H9 (cell line): Measurements from ENCODE around the gene MUC7. TPM values are rescaled to one million over a fixed set of nuclear protein-coding genes. Genes with fewer than 3 reads are reported as not detected.

Experiments
- DNase-seq: peaks from one replicate; pipeline ENCODE4 v3.0.0-alpha.2; 2017
- H2AFZ ChIP-seq: one replicate; pipeline ENCODE4 v1.6.1; 2013; ENCODE audit warnings: mild to moderate bottlenecking, low read length, control low read depth, moderate library complexity
- H2AK5ac ChIP-seq: 2 replicates; pipeline ENCODE4 v1.6.1; 2013; ENCODE audit warnings: low read length, control low read depth, mixed read lengths; ENCODE audit not compliant: insufficient read length
- H2BK120ac ChIP-seq: one replicate; pipeline ENCODE4 v1.6.1; 2013; ENCODE audit warnings: low read depth, mild to moderate bottlenecking, low read length, control low read depth, inconsistent platforms; ENCODE audit not compliant: poor library complexity, severe bottlenecking
- H2BK12ac ChIP-seq: 2 replicates; pipeline ENCODE4 v1.6.1; 2013; ENCODE audit warnings: low read length, control low read depth, mixed read lengths, low read depth; ENCODE audit not compliant: insufficient read length
- H2BK15ac ChIP-seq: 2 replicates; pipeline ENCODE4 v1.6.1; 2013; ENCODE audit warnings: low read depth, low read length, control low read depth
- H2BK20ac ChIP-seq: one replicate; pipeline ENCODE4 v1.6.1; 2013; ENCODE audit warnings: low read depth, mild to moderate bottlenecking, low read length, control low read depth, inconsistent platforms; ENCODE audit not compliant: poor library complexity, severe bottlenecking
- H2BK5ac ChIP-seq: 2 replicates; pipeline ENCODE4 v1.6.1; 2013; ENCODE audit warnings: low read length, control low read depth, mixed read lengths; ENCODE audit not compliant: insufficient read length
- H3K14ac ChIP-seq: 2 replicates; pipeline ENCODE4 v1.6.1; 2013; ENCODE audit warnings: low read length, control low read depth; ENCODE audit not compliant: insufficient read depth
- H3K18ac ChIP-seq: 2 replicates; pipeline ENCODE4 v1.6.1; 2013; ENCODE audit warnings: low read depth, mild to moderate bottlenecking, mixed read lengths, low read length, control low read depth; ENCODE audit not compliant: insufficient read length
- H3K23ac ChIP-seq: 2 replicates; pipeline ENCODE4 v1.6.1; 2013; ENCODE audit warnings: low read length, control low read depth, mixed read lengths, low read depth; ENCODE audit not compliant: insufficient read length
- H3K23me2 ChIP-seq: 2 replicates; pipeline ENCODE4 v1.6.1; 2013; ENCODE audit warnings: low read depth, mild to moderate bottlenecking, mixed read lengths, low read length, control low read depth; ENCODE audit not compliant: insufficient read length, poor library complexity, severe bottlenecking
- H3K27ac ChIP-seq: 2 replicates; pipeline ENCODE4 v1.5.1; 2013; ENCODE audit warnings: low read length, control low read depth, mixed read lengths, low read depth; ENCODE audit not compliant: insufficient read length
- H3K27me3 ChIP-seq: 2 replicates; pipeline ENCODE4 v1.6.1; 2013; ENCODE audit warnings: low read length, control low read depth, inconsistent platforms; ENCODE audit not compliant: insufficient read depth
- H3K4ac ChIP-seq: 2 replicates; pipeline ENCODE4 v1.6.1; 2013; ENCODE audit warnings: low read depth, mild to moderate bottlenecking, control low read depth, inconsistent platforms, low read length, moderate library complexity
- H3K4me1 ChIP-seq: 2 replicates; pipeline ENCODE4 v1.6.1; 2013; ENCODE audit warnings: low read length, control low read depth, inconsistent platforms; ENCODE audit not compliant: insufficient read depth
- H3K4me2 ChIP-seq: 2 replicates; pipeline ENCODE4 v1.6.1; 2013; ENCODE audit warnings: low read length, control low read depth, mixed read lengths; ENCODE audit not compliant: insufficient read length, insufficient read depth
- H3K56ac ChIP-seq: 2 replicates; pipeline ENCODE4 v1.6.1; 2013; ENCODE audit warnings: low read depth, mild to moderate bottlenecking, mixed read lengths, low read length, control low read depth; ENCODE audit not compliant: insufficient read length
- H3K79me1 ChIP-seq: 2 replicates; pipeline ENCODE4 v1.6.1; 2013; ENCODE audit warnings: low read depth, mild to moderate bottlenecking, moderate library complexity, low read length, control low read depth, inconsistent platforms; ENCODE audit not compliant: insufficient read depth, poor library complexity, severe bottlenecking
- H3K79me2 ChIP-seq: 2 replicates; pipeline ENCODE4 v1.6.1; 2013; ENCODE audit warnings: low read length, control low read depth, inconsistent platforms; ENCODE audit not compliant: insufficient read depth
- H3K9ac ChIP-seq: 2 replicates; pipeline ENCODE4 v1.6.1; 2013; ENCODE audit warnings: low read length, control low read depth, mixed read lengths; ENCODE audit not compliant: insufficient read length; ENCODE audit errors: extremely low read depth
- H3K9me3 ChIP-seq: one replicate; pipeline ENCODE4 v1.6.1; 2013; ENCODE audit warnings: low read depth, low read length, inconsistent platforms; ENCODE audit not compliant: control insufficient read depth
- H3T11ph ChIP-seq: one replicate; pipeline ENCODE4 v1.6.1; 2013; ENCODE audit warnings: mild to moderate bottlenecking, low read length, control low read depth, inconsistent platforms
- H4K20me1 ChIP-seq: one replicate; pipeline ENCODE4 v1.6.1; 2013; ENCODE audit not compliant: control insufficient read depth, insufficient read length, insufficient read depth
- H4K5ac ChIP-seq: 2 replicates; pipeline ENCODE4 v1.6.1; 2013; ENCODE audit warnings: low read depth, mild to moderate bottlenecking, mixed read lengths, low read length, control low read depth; ENCODE audit not compliant: insufficient read length
- H4K8ac ChIP-seq: replicated peaks from 2 replicates; pipeline ENCODE4 v1.6.1; 2013; ENCODE audit warnings: low read length, control low read depth, mixed read lengths, low read depth; ENCODE audit not compliant: insufficient read length
- H4K91ac ChIP-seq: 2 replicates; pipeline ENCODE4 v1.6.1; 2013; ENCODE audit warnings: low read depth, mild to moderate bottlenecking, moderate library complexity, mixed read lengths, low read length, control low read depth; ENCODE audit not compliant: insufficient read length
- H3K27ac Mint-ChIP-seq, 3 experiments: 2 replicates in 2 of 3; 3 replicates in 1 of 3; pipeline ENCODE4 v1.8.0; 2020 to 2021; ENCODE audit warnings: mixed read lengths in 3 of 3, mild to moderate bottlenecking in 1 of 3, moderate library complexity in 1 of 3
- H3K27me3 Mint-ChIP-seq: 2 replicates; pipeline ENCODE4 v1.8.0; 2021; ENCODE audit warnings: low read depth, mild to moderate bottlenecking, moderate library complexity, mixed read lengths
- H3K36me3 Mint-ChIP-seq, 3 experiments: 2 replicates in 2 of 3; 3 replicates in 1 of 3; pipeline ENCODE4 v1.8.0; 2020 to 2021; ENCODE audit warnings: low read depth in 3 of 3, mixed read lengths in 3 of 3; ENCODE audit not compliant: insufficient read depth in 1 of 3
- H3K4me1 Mint-ChIP-seq, 2 experiments: 2 replicates each; pipeline ENCODE4 v1.8.0; 2020; ENCODE audit warnings: mixed read lengths in 2 of 2
- H3K4me3 Mint-ChIP-seq, 2 experiments: 2 replicates in 1 of 2; 3 replicates in 1 of 2; pipeline ENCODE4 v1.8.0; 2020 to 2021; ENCODE audit warnings: mild to moderate bottlenecking in 2 of 2, mixed read lengths in 2 of 2, moderate library complexity in 1 of 2
- H3K9me3 Mint-ChIP-seq, 2 experiments: 2 replicates in 1 of 2; 3 replicates in 1 of 2; pipeline ENCODE4 v1.8.0; 2020; ENCODE audit warnings: mild to moderate bottlenecking in 2 of 2, mixed read lengths in 2 of 2, moderate library complexity in 1 of 2
- WGBS: extraction: QIAGEN DNeasy Blood & Tissue Kit; methylation state at CpG from one replicate; pipeline ENCODE4 v1.1.7; 2013; ENCODE audit warnings: missing lambda C conversion rate, low lambda C conversion rate, mixed read lengths; ENCODE audit not compliant: insufficient read length; ENCODE audit errors: extremely low coverage; 5-methylcytosine and 5-hydroxymethylcytosine counted together
- total RNA-seq: library from RNA; stranded (reverse); gene quantifications from 2 replicates; pipeline ENCODE4 v1.2.1, GENCODE V29; 2021
- TF ChIP-seq, protein P1 (sequence below): fragments of 200-600 bp; sonication (generic); conservative IDR thresholded peaks from 3 replicates; pipeline ENCODE4 v1.8.0; 2021; ENCODE audit warnings: antibody characterized with exemption, mild to moderate bottlenecking

Gene MUC7
- total RNA-seq, 1 experiment from 2014 or later, result not detected

DNA sequence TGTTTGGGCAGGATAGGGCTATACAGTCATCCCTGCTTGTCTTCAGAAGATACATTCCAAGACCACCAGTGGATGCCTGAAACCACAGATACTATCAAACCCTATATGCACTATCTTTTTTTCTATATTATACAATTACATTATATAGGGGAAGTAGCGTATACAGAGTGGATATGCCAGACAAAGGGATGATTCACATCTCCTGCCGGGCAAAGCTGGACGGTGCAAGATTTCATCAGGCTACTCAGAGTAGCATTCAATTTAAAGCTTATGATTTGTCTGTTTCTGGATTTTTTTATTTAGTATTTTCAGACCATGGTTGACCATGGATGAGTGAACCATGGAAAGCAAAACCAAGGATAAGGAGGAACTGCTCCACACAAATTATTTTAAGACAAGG lies 39.4 kb downstream of the MUC7 start:
- no peak overlapping the region for H2AFZ ChIP-seq
- Mint-ChIP-seq H3K27ac (no peak overlapping the region), H3K4me3 (no peak overlapping the region), H3K9me3 (no peaks in the 10 kb centered on the region), H3K36me3 (no peaks in the 10 kb centered on the region), H3K27me3 (no peaks in the 10 kb centered on the region; the same call in none of the 2 replicates), H3K4me1 (no peaks in the 10 kb centered on the region)
- no peak overlapping the region for H2AK5ac ChIP-seq
- no peaks in the 10 kb centered on the region for H3K9me3 ChIP-seq
- no peak for DNase-seq
- no peak overlapping the region for H3K18ac ChIP-seq
- no peak overlapping the region for H2BK5ac ChIP-seq
- H3K4me2 ChIP-seq, result no peak overlapping the region
- H4K91ac ChIP-seq, result no peak overlapping the region
- H3K23me2 ChIP-seq, result no peaks in the 10 kb centered on the region
- H4K8ac ChIP-seq, result no peak overlapping the region
- no peak overlapping the region for H3K56ac ChIP-seq
- no peak overlapping the region for H3K4ac ChIP-seq
- H3K79me2 ChIP-seq, result no peaks in the 10 kb centered on the region
- no peak overlapping the region for H2BK120ac ChIP-seq
- no peak overlapping the region for H3K9ac ChIP-seq
- no peaks in the 10 kb centered on the region for H3K79me1 ChIP-seq
- H3K14ac ChIP-seq, result no peak overlapping the region
- H2BK20ac ChIP-seq, result no peak overlapping the region
- H3K27ac ChIP-seq, result no peak overlapping the region
- no peak overlapping the region for H3K23ac ChIP-seq
- TF ChIP-seq, protein P1, sequence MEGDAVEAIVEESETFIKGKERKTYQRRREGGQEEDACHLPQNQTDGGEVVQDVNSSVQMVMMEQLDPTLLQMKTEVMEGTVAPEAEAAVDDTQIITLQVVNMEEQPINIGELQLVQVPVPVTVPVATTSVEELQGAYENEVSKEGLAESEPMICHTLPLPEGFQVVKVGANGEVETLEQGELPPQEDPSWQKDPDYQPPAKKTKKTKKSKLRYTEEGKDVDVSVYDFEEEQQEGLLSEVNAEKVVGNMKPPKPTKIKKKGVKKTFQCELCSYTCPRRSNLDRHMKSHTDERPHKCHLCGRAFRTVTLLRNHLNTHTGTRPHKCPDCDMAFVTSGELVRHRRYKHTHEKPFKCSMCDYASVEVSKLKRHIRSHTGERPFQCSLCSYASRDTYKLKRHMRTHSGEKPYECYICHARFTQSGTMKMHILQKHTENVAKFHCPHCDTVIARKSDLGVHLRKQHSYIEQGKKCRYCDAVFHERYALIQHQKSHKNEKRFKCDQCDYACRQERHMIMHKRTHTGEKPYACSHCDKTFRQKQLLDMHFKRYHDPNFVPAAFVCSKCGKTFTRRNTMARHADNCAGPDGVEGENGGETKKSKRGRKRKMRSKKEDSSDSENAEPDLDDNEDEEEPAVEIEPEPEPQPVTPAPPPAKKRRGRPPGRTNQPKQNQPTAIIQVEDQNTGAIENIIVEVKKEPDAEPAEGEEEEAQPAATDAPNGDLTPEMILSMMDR, result no peak
- H3K27me3 ChIP-seq, result no peaks in the 10 kb centered on the region
- no peaks in the 10 kb centered on the region for H4K20me1 ChIP-seq
- no peak overlapping the region for H2BK12ac ChIP-seq
- WGBS, result no CpG with 5 or more reads among the region's 3 CpGs
- H3K4me1 ChIP-seq, result no peaks in the 10 kb centered on the region
- H4K5ac ChIP-seq, result no peak overlapping the region
- no peak overlapping the region for H3T11ph ChIP-seq
- H2BK15ac ChIP-seq, result no peak overlapping the region
